ENCODE data around the gene MS4A15. TPM values are rescaled to one million over a fixed set of nuclear protein-coding genes. Genes with fewer than 3 reads are reported as not detected.

MS4A15 gene
- total and polyA plus RNA-seq, 9 of the 15 experiments (the other 6 are each of a cell fraction or from before 2014, with no cell fraction given): not detected

DNA sequence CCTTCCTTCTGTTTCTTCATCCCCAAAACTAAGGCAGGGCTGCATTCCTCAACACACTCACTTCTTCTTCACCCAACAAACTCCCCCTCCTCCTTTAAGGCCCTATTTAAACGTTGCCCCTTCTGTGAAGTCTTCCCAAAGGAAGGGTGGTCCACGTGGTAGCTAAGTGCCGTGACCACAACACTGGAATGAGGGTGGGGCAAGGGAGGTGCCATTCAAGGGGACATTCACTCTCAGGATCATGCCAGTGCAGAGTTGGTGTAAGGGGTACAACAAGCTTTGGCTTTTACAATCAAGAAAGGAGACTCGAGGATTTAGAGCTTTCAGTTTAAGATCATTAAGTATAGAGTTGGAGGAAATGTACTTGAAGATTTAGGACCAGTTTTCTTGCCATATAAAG lies 20.4 kb downstream of the MS4A15 start:
- ATAC-seq (no peak), DNase-seq (ENCODE audit: extremely low read depth in 1 of 4, low spot score in 3 of 4) (no peak), FAIRE-seq (no peak)
- peaks cover 8 to 27% of the 10 kb centered on the region in 2 experiments; a peak in 4 of 5 replicates for H3K27me3 ChIP-seq (ENCODE audit: control insufficient read depth in 2 of 2, insufficient read depth in 2 of 2, low read length in 2 of 2)
- H3K4me2 ChIP-seq (ENCODE audit: insufficient read depth, low read length): no peak overlapping the region
- BruUV-seq (replicated peaks): no TSS peak
- in situ Hi-C loops (cut with MboI) (loop anchor here (5.0 kb wide), 1 partner anchor 120 kb away; no protein-coding TSS in a partner anchor), intact Hi-C loops (cut with micrococcal nuclease) (loop anchor here (5.0 kb wide), 1 partner anchor 350 kb away; no protein-coding TSS in a partner anchor)
- TF ChIP-seq RBM22 (IDR thresholded peaks at IDR 0.05; ENCODE audit: low read depth, low read length, poor library complexity, severe bottlenecking): no peak
- no peak for TF ChIP-seq RNF2 (IDR thresholded peaks at IDR 0.05)
- no peak for TF ChIP-seq ZNF436 (CRISPR knock-in tag; IDR thresholded peaks at IDR 0.05)
- TF ChIP-seq, protein P1, sequence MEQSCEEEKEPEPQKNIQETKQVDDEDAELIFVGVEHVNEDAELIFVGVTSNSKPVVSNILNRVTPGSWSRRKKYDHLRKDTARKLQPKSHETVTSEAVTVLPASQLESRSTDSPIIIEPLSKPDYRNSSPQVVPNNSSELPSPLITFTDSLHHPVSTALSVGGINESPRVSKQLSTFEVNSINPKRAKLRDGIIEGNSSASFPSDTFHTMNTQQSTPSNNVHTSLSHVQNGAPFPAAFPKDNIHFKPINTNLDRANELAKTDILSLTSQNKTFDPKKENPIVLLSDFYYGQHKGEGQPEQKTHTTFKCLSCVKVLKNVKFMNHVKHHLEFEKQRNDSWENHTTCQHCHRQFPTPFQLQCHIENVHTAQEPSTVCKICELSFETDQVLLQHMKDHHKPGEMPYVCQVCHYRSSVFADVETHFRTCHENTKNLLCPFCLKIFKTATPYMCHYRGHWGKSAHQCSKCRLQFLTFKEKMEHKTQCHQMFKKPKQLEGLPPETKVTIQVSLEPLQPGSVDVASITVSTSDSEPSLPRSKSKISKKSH (CRISPR knock-in tag; IDR thresholded peaks at IDR 0.05): no peak
- TF ChIP-seq RBM34 (IDR thresholded peaks at IDR 0.05; ENCODE audit: borderline replicate concordance, insufficient read depth, low read length): no peak
- TF ChIP-seq GABPA (tag; conservative IDR thresholded peaks at IDR 0.05; ENCODE audit: low read depth): no peak
- no peak for TF ChIP-seq MXI1 (IDR thresholded peaks at IDR 0.05; ENCODE audit: low read depth, low read length)
- TF ChIP-seq ZNF764 (CRISPR knock-in tag; IDR thresholded peaks at IDR 0.05; ENCODE audit: low read depth): no peak
- no peak for TF ChIP-seq PYGO2 (tag; IDR thresholded peaks at IDR 0.05)
- no peak for TF ChIP-seq CHCHD3 (CRISPR knock-in tag; IDR thresholded peaks at IDR 0.05)
- TF ChIP-seq ATF7 (IDR thresholded peaks at IDR 0.05): no peak
- TF ChIP-seq HDGF (IDR thresholded peaks at IDR 0.05): no peak
- TF ChIP-seq CBFB (CRISPR knock-in tag; IDR thresholded peaks at IDR 0.05): no peak
- TF ChIP-seq, protein P2, sequence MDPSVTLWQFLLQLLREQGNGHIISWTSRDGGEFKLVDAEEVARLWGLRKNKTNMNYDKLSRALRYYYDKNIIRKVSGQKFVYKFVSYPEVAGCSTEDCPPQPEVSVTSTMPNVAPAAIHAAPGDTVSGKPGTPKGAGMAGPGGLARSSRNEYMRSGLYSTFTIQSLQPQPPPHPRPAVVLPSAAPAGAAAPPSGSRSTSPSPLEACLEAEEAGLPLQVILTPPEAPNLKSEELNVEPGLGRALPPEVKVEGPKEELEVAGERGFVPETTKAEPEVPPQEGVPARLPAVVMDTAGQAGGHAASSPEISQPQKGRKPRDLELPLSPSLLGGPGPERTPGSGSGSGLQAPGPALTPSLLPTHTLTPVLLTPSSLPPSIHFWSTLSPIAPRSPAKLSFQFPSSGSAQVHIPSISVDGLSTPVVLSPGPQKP (CRISPR knock-in tag; IDR thresholded peaks at IDR 0.05): no peak
- TF ChIP-seq ZNF707 (CRISPR knock-in tag; conservative IDR thresholded peaks at IDR 0.05): no peak
- no peak for TF ChIP-seq DMBX1 (CRISPR knock-in tag; IDR thresholded peaks at IDR 0.05; ENCODE audit: borderline replicate concordance)
- TF ChIP-seq NR0B1 (IDR thresholded peaks at IDR 0.05; ENCODE audit: partially characterized antibody): no peak
- no peaks in the 10 kb centered on the region for H4K20me1 ChIP-seq (replicated peaks; ENCODE audit: control insufficient read depth, insufficient read depth, low read length)
- WGBS (ENCODE audit: insufficient coverage, low coverage, missing lambda C conversion rate): 0% methylated on average over 4 of the region's 4 CpGs
- H3K27ac ChIP-seq (ENCODE audit: extremely low read depth, low read depth, low read length): no peak overlapping the region
- no peaks in the 10 kb centered on the region for H3K36me3 ChIP-seq (ENCODE audit: control insufficient read depth, insufficient read depth, low read length)
- peaks cover 2 to 13% of the 10 kb centered on the region in 2 experiments; a peak in 3 of 5 replicates for H3K4me1 ChIP-seq (replicated peaks in 1 of 2; ENCODE audit: control insufficient read depth in 2 of 2, insufficient read depth in 2 of 2, low read length in 2 of 2)
- no peak overlapping the region for H3K9ac ChIP-seq (ENCODE audit: insufficient read depth in 1 of 2, low read depth in 2 of 2, low read length in 2 of 2)
- H3K9me1 ChIP-seq (ENCODE audit: control insufficient read depth, insufficient read depth, low read length): no peaks in the 10 kb centered on the region
- no peak overlapping the region for H2AFZ ChIP-seq (ENCODE audit: low read depth, low read length)
- H3K79me2 ChIP-seq (ENCODE audit: control insufficient read depth, insufficient read depth, low read length): no peaks in the 10 kb centered on the region
- no peak overlapping the region for H3K4me3 ChIP-seq
- CTCF ChIA-PET (ENCODE audit: low intra/inter-chr PET ratio): no interaction called here
- H3K9me3 ChIP-seq (replicated peaks; ENCODE audit: control insufficient read depth, insufficient read depth, low read depth, low read length): no peaks in the 10 kb centered on the region
- POLR2A ChIA-PET: interaction anchor here (0.7 kb wide), 1 partner anchor 1342 kb away, joined by 4 read pairs; no protein-coding TSS in a partner anchor

Measured in K562 (cell line).